ENCODE data around the gene WDR43.

DNA sequence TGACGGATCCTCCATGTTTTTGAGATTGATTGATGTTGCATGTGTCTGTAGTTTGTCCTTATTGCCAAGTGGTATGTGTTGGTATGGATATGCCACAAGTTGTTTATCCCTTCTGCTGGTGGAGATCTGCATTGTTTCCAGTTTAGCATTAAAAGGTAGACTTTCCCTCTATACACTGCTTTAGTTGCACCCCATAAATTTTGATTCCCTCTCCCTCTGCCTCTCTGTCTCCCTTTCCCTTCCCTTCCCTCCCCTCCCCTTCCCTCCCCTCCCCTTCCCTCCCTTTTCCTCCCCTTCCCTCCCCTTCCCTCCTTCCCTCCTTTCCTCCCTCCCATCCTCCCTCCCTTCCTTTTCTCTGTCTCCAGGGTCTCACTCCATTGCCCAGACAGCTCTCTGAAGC, 68.0 kb downstream of the WDR43 start:
- TF ChIP-seq FOXA1 (IDR thresholded peaks at IDR 0.05) = no peak
- TF ChIP-seq, protein P1, sequence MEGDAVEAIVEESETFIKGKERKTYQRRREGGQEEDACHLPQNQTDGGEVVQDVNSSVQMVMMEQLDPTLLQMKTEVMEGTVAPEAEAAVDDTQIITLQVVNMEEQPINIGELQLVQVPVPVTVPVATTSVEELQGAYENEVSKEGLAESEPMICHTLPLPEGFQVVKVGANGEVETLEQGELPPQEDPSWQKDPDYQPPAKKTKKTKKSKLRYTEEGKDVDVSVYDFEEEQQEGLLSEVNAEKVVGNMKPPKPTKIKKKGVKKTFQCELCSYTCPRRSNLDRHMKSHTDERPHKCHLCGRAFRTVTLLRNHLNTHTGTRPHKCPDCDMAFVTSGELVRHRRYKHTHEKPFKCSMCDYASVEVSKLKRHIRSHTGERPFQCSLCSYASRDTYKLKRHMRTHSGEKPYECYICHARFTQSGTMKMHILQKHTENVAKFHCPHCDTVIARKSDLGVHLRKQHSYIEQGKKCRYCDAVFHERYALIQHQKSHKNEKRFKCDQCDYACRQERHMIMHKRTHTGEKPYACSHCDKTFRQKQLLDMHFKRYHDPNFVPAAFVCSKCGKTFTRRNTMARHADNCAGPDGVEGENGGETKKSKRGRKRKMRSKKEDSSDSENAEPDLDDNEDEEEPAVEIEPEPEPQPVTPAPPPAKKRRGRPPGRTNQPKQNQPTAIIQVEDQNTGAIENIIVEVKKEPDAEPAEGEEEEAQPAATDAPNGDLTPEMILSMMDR (IDR thresholded peaks at IDR 0.05; ENCODE audit: low read depth, low read length, missing input control) = no peak
- TF ChIP-seq JUND (IDR thresholded peaks at IDR 0.05) = no peak
- TF ChIP-seq YY1 (IDR thresholded peaks at IDR 0.05) = no peak
- no peak for TF ChIP-seq TAF1 (conservative IDR thresholded peaks at IDR 0.05)
- no peak for TF ChIP-seq ATF3 (IDR thresholded peaks at IDR 0.05)
- TF ChIP-seq MAX (IDR thresholded peaks at IDR 0.05) = no peak
- TF ChIP-seq SP1 (IDR thresholded peaks at IDR 0.05) = no peak
- no peak for TF ChIP-seq NR2F2 (IDR thresholded peaks at IDR 0.05)

Measured in liver (tissue), 3 donors.